Measurements from ENCODE around the gene TAS1R2. TPM values are rescaled to one million over a fixed set of nuclear protein-coding genes. Genes with fewer than 3 reads are reported as not detected.
"Not testable (repeated sequence)": the region's sequence is repeated elsewhere in the genome, so short reads cannot be mapped to it uniquely, and the experiment has no call there.

TAS1R2 gene
- polyA plus RNA-seq, 1 donor from 2014 or later: not detected

GRCh38 chr1:18891858-18892257 lies 32.4 kb upstream of the TAS1R2 start:
- not testable (repeated sequence) for H3K36me3 Mint-ChIP-seq, H3K9me3 Mint-ChIP-seq, H3K4me1 Mint-ChIP-seq, H3K27me3 Mint-ChIP-seq, H3K4me3 Mint-ChIP-seq
- peak overlapping the region in 1 of 3 donors; percentile 46 for H3K27ac Mint-ChIP-seq

GRCh38 chr1:18891426-18891780 lies 31.9 kb upstream of the TAS1R2 start:
- Mint-ChIP-seq H3K27ac (no peak overlapping the region), H3K9me3 (no peaks in the 10 kb centered on the region), H3K27me3 (no peaks in the 10 kb centered on the region), H3K4me3 (no peak overlapping the region), H3K4me1 (no peaks in the 10 kb centered on the region), H3K36me3 (peaks cover 9% of the 10 kb centered on the region)

GRCh38 chr1:18890706-18891425 lies 31.4 kb upstream of the TAS1R2 start:
- Mint-ChIP-seq H3K27ac (no peak overlapping the region), H3K4me1 (no peaks in the 10 kb centered on the region), H3K27me3 (no peaks in the 10 kb centered on the region), H3K4me3 (no peak overlapping the region), H3K9me3 (no peaks in the 10 kb centered on the region), H3K36me3 (peaks cover 9% of the 10 kb centered on the region)

GRCh38 chr1:18886003-18886335 lies 26.5 kb upstream of the TAS1R2 start:
- Mint-ChIP-seq H3K27me3 (no peaks in the 10 kb centered on the region), H3K9me3 (no peaks in the 10 kb centered on the region), H3K36me3 (peaks cover 4% of the 10 kb centered on the region), H3K27ac (no peak overlapping the region), H3K4me3 (peak overlapping the region in 1 of 4 donors; percentile 28), H3K4me1 (no peaks in the 10 kb centered on the region)

- no peaks in the 10 kb centered on the region for H3K4me1 Mint-ChIP-seq
- no peaks in the 10 kb centered on the region for H3K27me3 Mint-ChIP-seq
- no peak overlapping the region for H3K27ac Mint-ChIP-seq
- no peaks in the 10 kb centered on the region for H3K9me3 Mint-ChIP-seq
- peaks cover 7% of the 10 kb centered on the region for H3K36me3 Mint-ChIP-seq
- no peak overlapping the region for H3K4me3 Mint-ChIP-seq
These were observed 26.0 kb upstream of the TAS1R2 start for GRCh38 chr1:18885311-18886002.

- H3K27ac Mint-ChIP-seq: no peak overlapping the region
These were observed 25.3 kb upstream of the TAS1R2 start for GRCh38 chr1:18884727-18885126.

GRCh38 chr1:18884419-18884717 lies 24.9 kb upstream of the TAS1R2 start:
- Mint-ChIP-seq H3K9me3 (no peaks in the 10 kb centered on the region), H3K4me1 (no peaks in the 10 kb centered on the region), H3K27me3 (no peaks in the 10 kb centered on the region), H3K27ac (no peak overlapping the region), H3K4me3 (no peak overlapping the region), H3K36me3 (peaks cover 5% of the 10 kb centered on the region)

More at GRCh38 chr1:18884727-18885126, 25.3 kb upstream of the TAS1R2 start:
- Mint-ChIP-seq H3K27me3 (no peaks in the 10 kb centered on the region), H3K36me3 (peaks cover 7% of the 10 kb centered on the region), H3K4me3 (no peak overlapping the region), H3K4me1 (no peaks in the 10 kb centered on the region), H3K9me3 (no peaks in the 10 kb centered on the region)

- Mint-ChIP-seq H3K4me1 (no peaks in the 10 kb centered on the region), H3K4me3 (no peak overlapping the region), H3K27me3 (no peaks in the 10 kb centered on the region), H3K36me3 (peaks cover 5% of the 10 kb centered on the region), H3K27ac (no peak overlapping the region), H3K9me3 (no peaks in the 10 kb centered on the region)
These were observed 24.4 kb upstream of the TAS1R2 start for GRCh38 chr1:18883636-18884418.

- no peaks in the 10 kb centered on the region for H3K9me3 Mint-ChIP-seq
- H3K4me1 Mint-ChIP-seq: no peaks in the 10 kb centered on the region
- H3K27me3 Mint-ChIP-seq: no peaks in the 10 kb centered on the region
- H3K4me3 Mint-ChIP-seq: no peak overlapping the region
- no peak overlapping the region for H3K27ac Mint-ChIP-seq
- H3K36me3 Mint-ChIP-seq: peaks cover 5% of the 10 kb centered on the region
These were observed 23.6 kb upstream of the TAS1R2 start for GRCh38 chr1:18883079-18883478.

GRCh38 chr1:18882486-18882885 lies 23.0 kb upstream of the TAS1R2 start:
- peaks cover 5% of the 10 kb centered on the region for H3K36me3 Mint-ChIP-seq
- H3K27me3 Mint-ChIP-seq: no peaks in the 10 kb centered on the region
- no peak overlapping the region for H3K4me3 Mint-ChIP-seq
- H3K27ac Mint-ChIP-seq: no peak overlapping the region
- no peaks in the 10 kb centered on the region for H3K4me1 Mint-ChIP-seq
- H3K9me3 Mint-ChIP-seq: no peaks in the 10 kb centered on the region

- Mint-ChIP-seq H3K4me1 (no peaks in the 10 kb centered on the region), H3K9me3 (no peaks in the 10 kb centered on the region), H3K27ac (no peak overlapping the region), H3K27me3 (no peaks in the 10 kb centered on the region), H3K4me3 (no peak overlapping the region), H3K36me3 (peaks cover 4% of the 10 kb centered on the region)
These were observed 22.4 kb upstream of the TAS1R2 start for GRCh38 chr1:18881642-18882431.

GRCh38 chr1:18881164-18881563 lies 21.7 kb upstream of the TAS1R2 start:
- Mint-ChIP-seq H3K36me3 (peaks cover 2% of the 10 kb centered on the region), H3K4me1 (no peaks in the 10 kb centered on the region), H3K9me3 (no peaks in the 10 kb centered on the region), H3K27me3 (no peaks in the 10 kb centered on the region), H3K27ac (no peak overlapping the region), H3K4me3 (peak overlapping the region in 1 of 4 donors; percentile 9)

- Mint-ChIP-seq H3K27me3 (no peaks in the 10 kb centered on the region), H3K9me3 (no peaks in the 10 kb centered on the region), H3K4me3 (no peak overlapping the region), H3K27ac (no peak overlapping the region), H3K4me1 (no peaks in the 10 kb centered on the region), H3K36me3 (peaks cover 2% of the 10 kb centered on the region)
These were observed 21.1 kb upstream of the TAS1R2 start for GRCh38 chr1:18880585-18880984.

- no peaks in the 10 kb centered on the region for H3K4me1 Mint-ChIP-seq
- no peak overlapping the region for H3K4me3 Mint-ChIP-seq
- no peak overlapping the region for H3K27ac Mint-ChIP-seq
- H3K27me3 Mint-ChIP-seq: no peaks in the 10 kb centered on the region
- peaks cover 2% of the 10 kb centered on the region for H3K36me3 Mint-ChIP-seq
- no peaks in the 10 kb centered on the region for H3K9me3 Mint-ChIP-seq
These were observed 20.4 kb upstream of the TAS1R2 start for GRCh38 chr1:18879791-18880309.

GRCh38 chr1:18879215-18879790 lies 19.8 kb upstream of the TAS1R2 start:
- Mint-ChIP-seq H3K36me3 (peaks cover 2% of the 10 kb centered on the region), H3K27ac (no peak overlapping the region), H3K4me1 (no peaks in the 10 kb centered on the region), H3K4me3 (no peak overlapping the region), H3K9me3 (no peaks in the 10 kb centered on the region), H3K27me3 (no peaks in the 10 kb centered on the region)
